ENCODE measurements around the gene KDM4B.

DNA sequence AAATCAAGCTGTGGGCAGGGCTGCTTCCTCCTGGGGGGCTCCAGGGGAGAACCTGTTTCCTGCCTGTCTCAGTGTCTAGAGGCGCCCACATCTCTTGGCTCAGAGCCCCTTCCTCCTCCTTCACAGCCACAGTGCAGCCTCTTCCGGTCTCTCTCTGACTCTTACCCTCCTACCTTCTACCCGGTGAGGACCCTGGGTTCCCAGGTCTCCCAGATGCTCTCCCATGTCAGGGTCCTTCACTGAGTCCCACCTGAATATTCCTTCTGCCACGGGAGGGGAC is 153.1 kb downstream of the KDM4B start:
- TF ChIP-seq, protein P1, sequence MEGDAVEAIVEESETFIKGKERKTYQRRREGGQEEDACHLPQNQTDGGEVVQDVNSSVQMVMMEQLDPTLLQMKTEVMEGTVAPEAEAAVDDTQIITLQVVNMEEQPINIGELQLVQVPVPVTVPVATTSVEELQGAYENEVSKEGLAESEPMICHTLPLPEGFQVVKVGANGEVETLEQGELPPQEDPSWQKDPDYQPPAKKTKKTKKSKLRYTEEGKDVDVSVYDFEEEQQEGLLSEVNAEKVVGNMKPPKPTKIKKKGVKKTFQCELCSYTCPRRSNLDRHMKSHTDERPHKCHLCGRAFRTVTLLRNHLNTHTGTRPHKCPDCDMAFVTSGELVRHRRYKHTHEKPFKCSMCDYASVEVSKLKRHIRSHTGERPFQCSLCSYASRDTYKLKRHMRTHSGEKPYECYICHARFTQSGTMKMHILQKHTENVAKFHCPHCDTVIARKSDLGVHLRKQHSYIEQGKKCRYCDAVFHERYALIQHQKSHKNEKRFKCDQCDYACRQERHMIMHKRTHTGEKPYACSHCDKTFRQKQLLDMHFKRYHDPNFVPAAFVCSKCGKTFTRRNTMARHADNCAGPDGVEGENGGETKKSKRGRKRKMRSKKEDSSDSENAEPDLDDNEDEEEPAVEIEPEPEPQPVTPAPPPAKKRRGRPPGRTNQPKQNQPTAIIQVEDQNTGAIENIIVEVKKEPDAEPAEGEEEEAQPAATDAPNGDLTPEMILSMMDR (conservative IDR thresholded peaks at IDR 0.05 in 1 of 2, IDR thresholded peaks at IDR 0.05 in 1 of 2; ENCODE audit: low read depth in 1 of 2, low read length in 2 of 2): no peak
- TF ChIP-seq EZH2 (IDR thresholded peaks at IDR 0.05; ENCODE audit: low read length, missing control alignments): no peak
